NCI-H774 (cell line): ENCODE data around the gene ELF1.
"Not testable (repeated sequence)": the region's sequence is repeated elsewhere in the genome, so short reads cannot be mapped to it uniquely, and the experiment has no call there.

ENCODE experiments used
- DNase-seq: peaks from one replicate; lab custom pipeline; 2025; lab: John Stamatoyannopoulos, UW

ELF1 gene

GRCh38 chr13:40931719-40932118 is 87.4 kb downstream of the ELF1 start:
- DNase-seq, result no peak

- not testable (repeated sequence) for DNase-seq
Measured at GRCh38 chr13:40929883-40930282, 89.2 kb downstream of the ELF1 start.

GRCh38 chr13:40928980-40929379 is 90.1 kb downstream of the ELF1 start:
- no peak for DNase-seq

- DNase-seq, result no peak
Measured at GRCh38 chr13:40927929-40928328, 91.2 kb downstream of the ELF1 start.

- no peak for DNase-seq
Measured at GRCh38 chr13:40923867-40924266, 95.2 kb downstream of the ELF1 start.

GRCh38 chr13:40922437-40923040 is 96.6 kb downstream of the ELF1 start:
- DNase-seq, result no peak

GRCh38 chr13:40920826-40921225 is 98.3 kb downstream of the ELF1 start:
- no peak for DNase-seq

- not testable (repeated sequence) for DNase-seq
Measured at GRCh38 chr13:40919901-40920300, 99.2 kb downstream of the ELF1 start.

- no peak for DNase-seq
Measured at GRCh38 chr13:40916207-40916998, 102.7 kb downstream of the ELF1 start.

GRCh38 chr13:40914863-40915262 is 104.3 kb downstream of the ELF1 start:
- DNase-seq, result not testable (repeated sequence)

GRCh38 chr13:40911341-40911740 is 107.8 kb downstream of the ELF1 start:
- no peak for DNase-seq

GRCh38 chr13:40910324-40911050 is 108.6 kb downstream of the ELF1 start:
- DNase-seq, result no peak

- DNase-seq, result not testable (repeated sequence)
Measured at GRCh38 chr13:40909541-40910200, 109.4 kb downstream of the ELF1 start.

GRCh38 chr13:40908546-40908945 is 110.6 kb downstream of the ELF1 start:
- no peak for DNase-seq

GRCh38 chr13:40901032-40901431 is 118.1 kb downstream of the ELF1 start:
- DNase-seq, result not testable (repeated sequence)

GRCh38 chr13:40900568-40900967 is 118.5 kb downstream of the ELF1 start:
- not testable (repeated sequence) for DNase-seq

- DNase-seq, result no peak
Measured at GRCh38 chr13:40897053-40897452, 122.1 kb downstream of the ELF1 start.

GRCh38 chr13:40895227-40896184 is 123.6 kb downstream of the ELF1 start:
- DNase-seq, result peak; percentile 1

- DNase-seq, result not testable (repeated sequence)
Measured at GRCh38 chr13:40893573-40893972, 125.5 kb downstream of the ELF1 start.

- no peak for DNase-seq
Measured at GRCh38 chr13:40886017-40886416, 133.1 kb downstream of the ELF1 start.

GRCh38 chr13:40884175-40884574 is 134.9 kb downstream of the ELF1 start:
- not testable (repeated sequence) for DNase-seq
